SU-DHL-6 (cell line): ENCODE measurements around the gene WDR31.

Experiments used
- CTCF ChIP-seq: fragments of 200-600 bp; sonication (generic); IDR thresholded peaks from one replicate; pipeline ENCODE4 v1.5.1; 2017; ENCODE audit warnings: antibody characterized with exemption, mild to moderate bottlenecking, low read length, moderate library complexity; ENCODE audit not compliant: insufficient read depth, poor library complexity, severe bottlenecking
- EZH2phosphoT487 ChIP-seq: fragments of 200-600 bp; sonication (generic), shearing (Covaris generic); conservative IDR thresholded peaks from 2 replicates; pipeline ENCODE4 v1.6.1; 2018; ENCODE audit warnings: mild to moderate bottlenecking, antibody characterized with exemption, low read length, moderate library complexity, mixed read lengths

GRCh38 chr9:113293285-113293878 is 46.7 kb downstream of the WDR31 start:
- TF ChIP-seq CTCF, result no peak
- TF ChIP-seq EZH2phosphoT487, result no peak
